ENCODE results near the gene MYOF. TPM values are rescaled to one million over a fixed set of nuclear protein-coding genes. Genes with fewer than 3 reads are reported as not detected.
A peak's percentile ranks its signal among the peaks of the same experiment; 100 is the strongest.

The MYOF gene
- total and polyA plus RNA-seq, 12 donors = 4.1 to 119 (median 49.6) TPM

- peaks cover 0 to 15% of the 10 kb centered on the region in 2 donors for H3K4me1 ChIP-seq (replicated peaks in 1 of 2)
- H3K27ac ChIP-seq = peak overlapping the region; percentile 2 to 75 (median 20)
- H3K9me3 ChIP-seq (replicated peaks in 1 of 3) = no peaks in the 10 kb centered on the region
- no peaks in the 10 kb centered on the region for H3K36me3 ChIP-seq (replicated peaks in 1 of 2)
- no peak for DNase-seq
- intact Hi-C loops (cut with DNase I) = no loop called here
- H3K4me3 ChIP-seq = no peak overlapping the region
- H3K27me3 ChIP-seq = no peaks in the 10 kb centered on the region
- WGBS, 4 donors = 52 to 70% (median 64%) methylated on average over 7 to 8 of the region's 8 CpGs
- TF ChIP-seq CTCF (IDR thresholded peaks at IDR 0.05) = no peak
- TF ChIP-seq POLR2A (IDR thresholded peaks at IDR 0.05) = no peak
Measured at GRCh38 chr10:93515071-93516005, 33.2 kb upstream of the MYOF start.

GRCh38 chr10:93514521-93514920, 32.4 kb upstream of the MYOF start:
- TF ChIP-seq CTCF (IDR thresholded peaks at IDR 0.05) = no peak
- TF ChIP-seq POLR2A (IDR thresholded peaks at IDR 0.05) = no peak
- Histone ChIP-seq H3K4me3 (no peak overlapping the region), H3K9me3 (replicated peaks in 1 of 3) (no peaks in the 10 kb centered on the region), H3K27me3 (no peaks in the 10 kb centered on the region), H3K27ac (peak overlapping the region in 3 of 5 donors; percentile 12 to 75 (median 59)), H3K4me1 (replicated peaks in 1 of 2) (peaks cover 0 to 15% of the 10 kb centered on the region in 2 donors), H3K36me3 (replicated peaks in 1 of 2) (no peaks in the 10 kb centered on the region)
- DNase-seq = no peak
- intact Hi-C loops (cut with DNase I) = no loop called here
- WGBS, 4 donors = 83 to 89% (median 85%) methylated on average over 4 of the region's 4 CpGs

- WGBS, 4 donors = 3 to 100% (median 65%) methylated on average over 1 of the region's 1 CpG
- no peak overlapping the region for H3K27ac ChIP-seq
- no peak for TF ChIP-seq CTCF (IDR thresholded peaks at IDR 0.05)
- TF ChIP-seq POLR2A (IDR thresholded peaks at IDR 0.05) = no peak
- no peak overlapping the region for H3K4me3 ChIP-seq
- H3K36me3 ChIP-seq (replicated peaks in 1 of 2) = no peaks in the 10 kb centered on the region
- H3K27me3 ChIP-seq = no peaks in the 10 kb centered on the region
- no peaks in the 10 kb centered on the region for H3K9me3 ChIP-seq (replicated peaks in 1 of 3)
- DNase-seq = no peak
- peaks cover 0 to 15% of the 10 kb centered on the region in 2 donors for H3K4me1 ChIP-seq (replicated peaks in 1 of 2)
- intact Hi-C loops (cut with DNase I) = no loop called here
Measured at GRCh38 chr10:93513091-93513490, 31.0 kb upstream of the MYOF start.

- Histone ChIP-seq H3K9me3 (replicated peaks in 1 of 3) (no peaks in the 10 kb centered on the region), H3K36me3 (replicated peaks in 1 of 2) (no peaks in the 10 kb centered on the region), H3K4me3 (no peak overlapping the region), H3K27ac (no peak overlapping the region), H3K4me1 (replicated peaks in 1 of 2) (peaks cover 0 to 15% of the 10 kb centered on the region in 2 donors), H3K27me3 (no peaks in the 10 kb centered on the region)
- DNase-seq = no peak
- WGBS, 4 donors = 89 to 98% (median 95%) methylated on average over 1 of the region's 1 CpG
- TF ChIP-seq CTCF (IDR thresholded peaks at IDR 0.05) = no peak
- TF ChIP-seq POLR2A (IDR thresholded peaks at IDR 0.05) = no peak
- intact Hi-C loops (cut with DNase I) = no loop called here
Measured at GRCh38 chr10:93512565-93512964, 30.4 kb upstream of the MYOF start.
